Measurements from ENCODE around the gene CHRNB4. TPM values are rescaled to one million over a fixed set of nuclear protein-coding genes. Genes with fewer than 3 reads are reported as not detected.

The CHRNB4 gene
- total and polyA plus RNA-seq, 2 of the 8 experiments (the other 6 are each of a cell fraction or from before 2014, with no cell fraction given) = 2.4 to 4.5 TPM

DNA sequence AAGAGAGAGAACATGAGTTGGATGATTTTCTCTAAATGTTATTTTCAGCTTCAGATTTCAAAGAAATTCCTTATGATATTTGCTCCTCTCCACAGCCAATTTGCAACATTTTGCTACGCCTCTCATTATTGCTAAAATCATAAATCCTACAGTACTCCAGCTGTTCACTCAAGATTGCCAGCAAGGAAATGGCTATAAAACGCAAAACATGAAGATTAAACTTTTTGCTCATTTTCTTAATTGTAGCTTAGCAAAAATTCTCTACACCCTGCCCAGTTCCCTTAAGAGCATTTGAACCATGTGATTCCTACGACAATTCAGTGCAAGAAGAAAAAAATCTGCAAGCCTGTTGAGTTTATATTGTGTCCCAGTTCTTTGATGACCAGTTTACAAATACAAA is 27.0 kb downstream of the CHRNB4 start:
- Histone ChIP-seq H2BK120ac (replicated peaks; ENCODE audit: low read depth, low read length) (no peak overlapping the region), H3K79me1 (ENCODE audit: low read depth, low read length) (no peaks in the 10 kb centered on the region), H3K9ac (replicated peaks in 1 of 4; ENCODE audit: extremely low read depth in 1 of 4, low read depth in 3 of 4, low read length in 3 of 4) (no peak overlapping the region), H4K91ac (replicated peaks; ENCODE audit: insufficient read length, low read length) (no peak overlapping the region), H2AK5ac (ENCODE audit: low read depth, low read length) (no peak overlapping the region), H2BK15ac (ENCODE audit: low read length) (no peak overlapping the region), H3K23me2 (ENCODE audit: low read depth, low read length) (no peaks in the 10 kb centered on the region), H3K27me3 (replicated peaks in 1 of 4; ENCODE audit: control insufficient read depth in 3 of 4, extremely low read depth in 1 of 4, insufficient read depth in 3 of 4, low read length in 3 of 4) (peaks cover 0 to 5% (median 3%) of the 10 kb centered on the region in 4 experiments; a peak in 5 of 7 replicates), H3K27ac (ENCODE audit: low read depth, low read length) (no peak overlapping the region), H2BK20ac (ENCODE audit: low read length) (no peak overlapping the region), H3K14ac (ENCODE audit: insufficient read length) (no peak overlapping the region), H3K18ac (ENCODE audit: extremely low read depth, low read length) (no peak overlapping the region), H4K5ac (ENCODE audit: insufficient read length, low read depth, low read length) (no peak overlapping the region), H3K79me2 (ENCODE audit: control insufficient read depth in 1 of 2, insufficient read depth in 2 of 2, low read length in 2 of 2) (no peaks in the 10 kb centered on the region), H3K56ac (replicated peaks; ENCODE audit: insufficient read length, low read depth, low read length) (no peak overlapping the region), H3K36me3 (ENCODE audit: control insufficient read depth in 2 of 4, insufficient read depth in 4 of 4, low read length in 3 of 4) (no peaks in the 10 kb centered on the region), H2AFZ (ENCODE audit: low read length) (no peak overlapping the region), H2BK5ac (ENCODE audit: low read depth, low read length) (no peak overlapping the region), H2BK12ac (ENCODE audit: low read depth, low read length) (no peak overlapping the region), H3K23ac (ENCODE audit: insufficient read length) (no peak overlapping the region), H3K4me2 (ENCODE audit: insufficient read depth in 1 of 2, low read depth in 2 of 2, low read length in 2 of 2) (no peak overlapping the region), H3K4me1 (replicated peaks in 1 of 4; ENCODE audit: control insufficient read depth in 3 of 4, insufficient read depth in 4 of 4, low read length in 3 of 4) (no peaks in the 10 kb centered on the region), H3K4me3 (ENCODE audit: extremely low read depth in 1 of 4, insufficient read depth in 2 of 4, low read depth in 3 of 4, low read length in 4 of 4) (no peak overlapping the region), H3K9me3 (ENCODE audit: insufficient read depth in 2 of 2, low read depth in 1 of 2, low read length in 1 of 2) (no peaks in the 10 kb centered on the region), H4K8ac (ENCODE audit: extremely low read depth, insufficient read depth, low read length) (no peak overlapping the region), H3K4ac (replicated peaks; ENCODE audit: insufficient read length, low read depth, low read length) (no peak overlapping the region), H4K20me1 (replicated peaks in 1 of 2; ENCODE audit: control insufficient read depth in 1 of 2, insufficient read depth in 2 of 2, low read length in 2 of 2) (no peaks in the 10 kb centered on the region)
- ChIA-PET POLR2A (ENCODE audit: partially characterized antibody) (no interaction called here), CTCF (ENCODE audit: partially characterized antibody) (interaction anchor here (1.4 to 2.6 kb wide), 3 partner anchors 28 to 305 kb away, joined by 3 to 8 read pairs (median 3); no protein-coding TSS in a partner anchor)
- WGBS, 2 experiments (ENCODE audit: extremely low coverage in 1 of 2, insufficient coverage in 1 of 2, insufficient read length in 1 of 2, insufficient replicate concordance in 2 of 2, low coverage in 1 of 2, low lambda C conversion rate in 2 of 2, missing lambda C conversion rate in 1 of 2) = 86% methylated on average over 3 of the region's 3 CpGs; no CpG with 5 or more reads in 1 of the 2 experiments
- DNase-seq (ENCODE audit: low read depth in 1 of 2, low spot score in 2 of 2) = no peak
- no peak for FAIRE-seq
- TF ChIP-seq EZH2 (IDR thresholded peaks at IDR 0.05; ENCODE audit: low read depth, low read length, severe bottlenecking) (no peak), JUND (IDR thresholded peaks at IDR 0.05; ENCODE audit: low read length) (no peak), YY1 (IDR thresholded peaks at IDR 0.05; ENCODE audit: low read depth, low read length) (no peak), RNF2 (IDR thresholded peaks at IDR 0.05; ENCODE audit: borderline replicate concordance, low read depth, low read length, missing control alignments, poor library complexity, severe bottlenecking) (no peak), ZNF274 (IDR thresholded peaks at IDR 0.05; ENCODE audit: borderline replicate concordance, extremely low read depth, low read length) (no peak), TAF1 (IDR thresholded peaks at IDR 0.05; ENCODE audit: low read depth, low read length) (no peak), ASH2L (IDR thresholded peaks at IDR 0.05; ENCODE audit: low read length) (no peak), SRF (IDR thresholded peaks at IDR 0.05; ENCODE audit: low read depth, low read length) (no peak), EP300 (IDR thresholded peaks at IDR 0.05; ENCODE audit: borderline replicate concordance in 1 of 2, low read depth in 2 of 2, low read length in 2 of 2) (no peak), NRF1 (IDR thresholded peaks at IDR 0.05; ENCODE audit: low read depth, low read length) (no peak)
- TF ChIP-seq, protein P1, sequence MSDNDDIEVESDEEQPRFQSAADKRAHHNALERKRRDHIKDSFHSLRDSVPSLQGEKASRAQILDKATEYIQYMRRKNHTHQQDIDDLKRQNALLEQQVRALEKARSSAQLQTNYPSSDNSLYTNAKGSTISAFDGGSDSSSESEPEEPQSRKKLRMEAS (IDR thresholded peaks at IDR 0.05) = no peak
- TF ChIP-seq, protein P2, sequence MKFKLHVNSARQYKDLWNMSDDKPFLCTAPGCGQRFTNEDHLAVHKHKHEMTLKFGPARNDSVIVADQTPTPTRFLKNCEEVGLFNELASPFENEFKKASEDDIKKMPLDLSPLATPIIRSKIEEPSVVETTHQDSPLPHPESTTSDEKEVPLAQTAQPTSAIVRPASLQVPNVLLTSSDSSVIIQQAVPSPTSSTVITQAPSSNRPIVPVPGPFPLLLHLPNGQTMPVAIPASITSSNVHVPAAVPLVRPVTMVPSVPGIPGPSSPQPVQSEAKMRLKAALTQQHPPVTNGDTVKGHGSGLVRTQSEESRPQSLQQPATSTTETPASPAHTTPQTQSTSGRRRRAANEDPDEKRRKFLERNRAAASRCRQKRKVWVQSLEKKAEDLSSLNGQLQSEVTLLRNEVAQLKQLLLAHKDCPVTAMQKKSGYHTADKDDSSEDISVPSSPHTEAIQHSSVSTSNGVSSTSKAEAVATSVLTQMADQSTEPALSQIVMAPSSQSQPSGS (IDR thresholded peaks at IDR 0.05; ENCODE audit: low read length) = no peak
